Spleen (tissue), 11 donors: ENCODE results near the gene BLMH. TPM values are rescaled to one million over a fixed set of nuclear protein-coding genes. Genes with fewer than 3 reads are reported as not detected.

ENCODE experiments used
- DNase-seq: peaks from one replicate; pipeline ENCODE4 v3.0.0-alpha.2; 2020
- H3K27ac ChIP-seq, 8 donors: fragments of 200-600 bp; sonication (generic) in 7 of 8; 1 replicate in 4 of 8; 2 replicates in 4 of 8; pipeline versions ENCODE4 v1.5.0 to v1.8.0; 2016 to 2021; ENCODE audit warnings: inconsistent platforms in 4 of 8, mild to moderate bottlenecking in 4 of 8, moderate library complexity in 1 of 8
- H3K27me3 ChIP-seq, 7 donors: fragments of 200-600 bp; sonication (generic) in 6 of 7; replicated peaks in 1 of 7; 1 replicate in 4 of 7; 2 replicates in 3 of 7; pipeline versions ENCODE4 v1.5.0 to v1.8.0; 2016 to 2021; ENCODE audit warnings: inconsistent platforms in 3 of 7, mild to moderate bottlenecking in 1 of 7
- H3K36me3 ChIP-seq, 6 donors: fragments of 200-600 bp; sonication (generic) in 5 of 6; 1 replicate in 4 of 6; 2 replicates in 2 of 6; pipeline versions ENCODE4 v1.5.0 to v1.8.0; 2016 to 2021; ENCODE audit warnings: inconsistent platforms in 2 of 6
- H3K4me1 ChIP-seq, 6 donors: fragments of 200-600 bp; sonication (generic) in 5 of 6; 1 replicate in 3 of 6; 2 replicates in 3 of 6; pipeline versions ENCODE4 v1.5.0 to v1.8.0; 2016 to 2021; ENCODE audit warnings: inconsistent platforms in 3 of 6
- H3K4me3 ChIP-seq, 8 donors: fragments of 200-600 bp; sonication (generic) in 7 of 8; 1 replicate in 4 of 8; 2 replicates in 4 of 8; pipeline versions ENCODE4 v1.5.0 to v1.8.0; 2016 to 2021; ENCODE audit warnings: inconsistent platforms in 4 of 8, mild to moderate bottlenecking in 4 of 8, moderate library complexity in 2 of 8
- H3K9me3 ChIP-seq, 8 donors: fragments of 200-600 bp; sonication (generic) in 7 of 8; 1 replicate in 4 of 8; 2 replicates in 4 of 8; pipeline versions ENCODE4 v1.5.0 to v1.8.0; 2016 to 2021; ENCODE audit warnings: inconsistent platforms in 4 of 8
- POLR2A ChIP-seq, 3 donors: fragments of 450-650 bp; IDR thresholded peaks; one replicate each; pipeline ENCODE4 v1.5.1; 2017; ENCODE audit warnings: antibody characterized with exemption in 3 of 3, mild to moderate bottlenecking in 1 of 3
- POLR2AphosphoS5 ChIP-seq, 3 donors: sonication (generic); formaldehyde crosslinking; IDR thresholded peaks; one replicate each; pipeline ENCODE4 v1.5.1; 2017; ENCODE audit warnings: antibody characterized with exemption in 3 of 3
- WGBS, 5 donors: extraction: QIAGEN DNeasy Blood & Tissue Kit in 3 of 5; methylation state at CpG; one replicate each; pipeline versions ENCODE4 v1.1.5 to v1.1.7; 2013 to 2018; 5-methylcytosine and 5-hydroxymethylcytosine counted together
- intact Hi-C: fragments of 100-400 bp; cut with DNase I; formaldehyde crosslinking; loops from one replicate; pipeline ENCODE4 v1.15.0; 2023; ENCODE audit warnings: low total_unique reads
- polyA plus RNA-seq, 3 donors: library from polyadenylated mRNA; stranded (reverse); fragments of 200-250 nt; gene quantifications; one replicate each; pipeline ENCODE4 v1.2.1, GENCODE V29; 2013
- total RNA-seq, 7 donors: library from RNA; depleted of rRNA in 3 of 7; stranded (reverse); fragments of >200 nt in 3 of 7; fragmentation: NEBNext Ultra II Directional in 4 of 7; extraction: Animal tissue kit (Norgen Biotek cat#: 25700) in 4 of 7; gene quantifications; one replicate each; pipeline versions ENCODE4 v1.1.0 to v1.2.1, GENCODE V29; 2016 to 2021
- TF ChIP-seq, protein P1 (sequence below), 11 experiments: fragments of 200-600 bp in 7 of 11; fragments of 450-650 bp in 4 of 11; sonication (generic) in 4 of 11; IDR thresholded peaks in 8 of 11; conservative IDR thresholded peaks in 3 of 11; 1 replicate in 7 of 11; 2 replicates in 4 of 11; pipeline versions ENCODE4 v1.4.0 to v1.8.0; 2016 to 2021; ENCODE audit warnings: antibody characterized with exemption in 11 of 11, inconsistent platforms in 4 of 11, mild to moderate bottlenecking in 1 of 11
- donor health status: healthy with polysubstance abuse.
- donor health status: DM: no; HTN: no; CAD: no; lungs with moderate emphysema.
- donor health status: DM: no; HTN: no; CAD: no.
- donor health status: Bipolar disorder and iron deficiency.
- donor health status: healthy.
- donor health status: DM: no; HTN: no; CAD: no.
- donor health status: DM: yes; HTN: yes; CAD: no.

Gene BLMH
- total and polyA plus RNA-seq, 10 donors = 15.6 to 35.5 (median 28.7) TPM

DNA sequence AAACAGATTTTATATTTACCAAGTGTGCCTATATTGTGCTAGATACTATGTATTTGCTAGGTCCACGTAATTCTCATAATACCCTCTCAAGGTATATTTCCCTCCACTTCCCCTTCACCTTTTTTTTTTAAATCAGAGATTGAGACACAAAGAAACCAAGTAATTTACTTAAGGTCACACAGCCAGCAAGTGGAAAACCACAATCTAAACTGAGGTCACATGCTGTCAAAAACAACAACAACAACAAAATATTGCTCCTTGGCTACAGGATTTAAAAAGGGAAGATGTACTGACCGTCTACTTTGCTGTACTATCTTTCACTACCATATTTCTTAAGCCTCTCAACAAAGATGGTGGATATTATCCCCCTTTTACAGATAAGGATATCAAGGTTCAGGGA lies 15.8 kb downstream of the BLMH start:
- H3K27ac ChIP-seq = no peak overlapping the region
- no peak overlapping the region for H3K4me3 ChIP-seq
- no peaks in the 10 kb centered on the region for H3K4me1 ChIP-seq
- DNase-seq = no peak
- 71 to 81% (median 81%) methylated on average over 2 of the region's 2 CpGs for WGBS, 5 donors
- no peaks in the 10 kb centered on the region for H3K9me3 ChIP-seq
- no peaks in the 10 kb centered on the region for H3K27me3 ChIP-seq
- TF ChIP-seq POLR2A (IDR thresholded peaks at IDR 0.05) (no peak), POLR2AphosphoS5 (IDR thresholded peaks at IDR 0.05) (no peak)
- TF ChIP-seq, protein P1, sequence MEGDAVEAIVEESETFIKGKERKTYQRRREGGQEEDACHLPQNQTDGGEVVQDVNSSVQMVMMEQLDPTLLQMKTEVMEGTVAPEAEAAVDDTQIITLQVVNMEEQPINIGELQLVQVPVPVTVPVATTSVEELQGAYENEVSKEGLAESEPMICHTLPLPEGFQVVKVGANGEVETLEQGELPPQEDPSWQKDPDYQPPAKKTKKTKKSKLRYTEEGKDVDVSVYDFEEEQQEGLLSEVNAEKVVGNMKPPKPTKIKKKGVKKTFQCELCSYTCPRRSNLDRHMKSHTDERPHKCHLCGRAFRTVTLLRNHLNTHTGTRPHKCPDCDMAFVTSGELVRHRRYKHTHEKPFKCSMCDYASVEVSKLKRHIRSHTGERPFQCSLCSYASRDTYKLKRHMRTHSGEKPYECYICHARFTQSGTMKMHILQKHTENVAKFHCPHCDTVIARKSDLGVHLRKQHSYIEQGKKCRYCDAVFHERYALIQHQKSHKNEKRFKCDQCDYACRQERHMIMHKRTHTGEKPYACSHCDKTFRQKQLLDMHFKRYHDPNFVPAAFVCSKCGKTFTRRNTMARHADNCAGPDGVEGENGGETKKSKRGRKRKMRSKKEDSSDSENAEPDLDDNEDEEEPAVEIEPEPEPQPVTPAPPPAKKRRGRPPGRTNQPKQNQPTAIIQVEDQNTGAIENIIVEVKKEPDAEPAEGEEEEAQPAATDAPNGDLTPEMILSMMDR (IDR thresholded peaks at IDR 0.05 in 8 of 11, conservative IDR thresholded peaks at IDR 0.05 in 3 of 11) = no peak
- intact Hi-C loops = loop anchor here (10.0 kb wide), 1 partner anchor 141 kb away; no protein-coding TSS in a partner anchor
- peaks cover 2 to 100% (median 69%) of the 10 kb centered on the region in 6 donors for H3K36me3 ChIP-seq

DNA sequence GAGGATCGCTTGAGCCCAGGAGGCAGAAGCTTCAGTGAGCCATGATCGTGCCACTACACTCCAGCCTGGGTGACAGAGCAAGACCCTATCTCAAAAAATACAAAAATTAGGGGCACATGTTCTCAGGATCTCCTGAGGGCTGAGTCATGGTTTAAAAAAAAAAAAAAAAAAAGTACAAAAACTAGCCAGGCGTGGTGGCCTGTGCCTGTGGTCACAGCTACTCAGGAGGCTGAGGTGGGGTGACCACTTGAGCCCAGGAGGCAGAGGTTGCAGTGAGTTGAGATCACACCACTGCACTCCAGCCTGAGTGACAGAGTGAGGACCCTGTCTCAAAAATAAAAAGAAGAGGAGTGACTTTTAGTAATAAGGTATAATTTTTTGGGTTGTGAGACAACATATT lies 16.9 kb downstream of the BLMH start:
- TF ChIP-seq POLR2AphosphoS5 (IDR thresholded peaks at IDR 0.05) = no peak
- no peak for TF ChIP-seq POLR2A (IDR thresholded peaks at IDR 0.05)
- TF ChIP-seq, protein P1 (IDR thresholded peaks at IDR 0.05 in 8 of 11, conservative IDR thresholded peaks at IDR 0.05 in 3 of 11) = no peak
- no peak overlapping the region for H3K27ac ChIP-seq
- H3K36me3 ChIP-seq = peaks cover 2 to 100% (median 70%) of the 10 kb centered on the region in 6 donors
- no peaks in the 10 kb centered on the region for H3K9me3 ChIP-seq
- WGBS, 5 donors = 90 to 98% (median 95%) methylated on average over 3 of the region's 3 CpGs
- no peak overlapping the region for H3K4me3 ChIP-seq
- H3K4me1 ChIP-seq = no peaks in the 10 kb centered on the region
- DNase-seq = no peak
- intact Hi-C loops = loop anchor here (10.0 kb wide), 1 partner anchor 140 kb away; no protein-coding TSS in a partner anchor
- no peaks in the 10 kb centered on the region for H3K27me3 ChIP-seq

DNA sequence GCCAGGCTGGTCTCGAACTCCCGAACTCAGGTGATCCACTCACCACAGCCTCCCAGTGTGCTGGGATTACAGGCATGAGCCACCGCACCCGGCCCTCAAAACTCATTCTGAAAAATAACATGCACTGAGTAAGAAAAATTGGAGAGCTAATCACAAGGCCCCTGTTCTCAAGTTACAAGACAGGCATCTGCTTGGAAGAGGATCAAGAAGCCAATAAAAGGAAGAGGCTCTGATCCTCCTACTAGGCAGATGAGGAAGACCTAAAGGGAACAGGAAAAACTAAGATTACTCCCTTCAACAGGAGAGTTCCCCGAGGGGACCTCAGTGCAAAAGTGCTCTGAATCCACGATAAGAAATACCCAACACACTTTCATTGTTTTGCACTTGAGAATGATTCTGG lies 18.4 kb downstream of the BLMH start:
- H3K36me3 ChIP-seq = peaks cover 2 to 100% (median 64%) of the 10 kb centered on the region in 6 donors
- no peak overlapping the region for H3K27ac ChIP-seq
- WGBS, 5 donors = 94 to 98% (median 96%) methylated on average over 6 of the region's 6 CpGs

DNA sequence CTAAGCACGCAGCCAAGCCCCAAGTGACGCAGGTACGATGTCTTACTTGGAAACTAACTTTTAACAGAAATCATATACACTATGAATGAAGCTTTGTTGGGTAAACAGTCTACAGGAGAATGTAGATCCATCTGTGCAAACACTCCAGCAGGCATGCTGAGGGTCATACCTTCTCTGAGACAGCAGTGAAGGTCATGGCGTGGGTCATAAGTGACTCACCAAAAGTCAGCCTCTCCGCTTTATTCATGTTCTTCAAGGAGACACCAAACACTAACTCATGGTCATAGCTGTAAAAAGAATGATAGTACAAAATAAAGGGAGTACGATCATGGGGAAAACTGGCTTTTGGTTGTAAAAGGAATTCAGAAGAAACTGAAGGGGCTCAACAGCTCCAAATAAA lies 20.6 kb downstream of the BLMH start:
- Histone ChIP-seq H3K4me3 (no peak overlapping the region), H3K36me3 (peaks cover 2 to 100% (median 69%) of the 10 kb centered on the region in 6 donors), H3K27ac (no peak overlapping the region), H3K4me1 (no peaks in the 10 kb centered on the region), H3K9me3 (no peaks in the 10 kb centered on the region), H3K27me3 (no peaks in the 10 kb centered on the region)
- TF ChIP-seq, protein P1 (IDR thresholded peaks at IDR 0.05 in 8 of 11, conservative IDR thresholded peaks at IDR 0.05 in 3 of 11) = no peak
- TF ChIP-seq POLR2AphosphoS5 (IDR thresholded peaks at IDR 0.05) (no peak), POLR2A (IDR thresholded peaks at IDR 0.05) (no peak)
- no peak for DNase-seq
- intact Hi-C loops = loop anchor here (10.0 kb wide), 1 partner anchor 136 kb away; no protein-coding TSS in a partner anchor
- 95 to 98% (median 97%) methylated on average over 6 of the region's 6 CpGs for WGBS, 5 donors

More for the DNA sequence above, 18.4 kb downstream of the BLMH start:
- DNase-seq = no peak
- Histone ChIP-seq H3K9me3 (no peaks in the 10 kb centered on the region), H3K4me1 (no peaks in the 10 kb centered on the region), H3K4me3 (no peak overlapping the region), H3K27me3 (no peaks in the 10 kb centered on the region)
- TF ChIP-seq POLR2AphosphoS5 (IDR thresholded peaks at IDR 0.05) (no peak), POLR2A (IDR thresholded peaks at IDR 0.05) (no peak)
- TF ChIP-seq, protein P1 (IDR thresholded peaks at IDR 0.05 in 8 of 11, conservative IDR thresholded peaks at IDR 0.05 in 3 of 11) = no peak
- intact Hi-C loops = loop anchor here (10.0 kb wide), 1 partner anchor 139 kb away; no protein-coding TSS in a partner anchor
